Liver (tissue), 9 donors: Measurements from ENCODE around the gene FOXK2. TPM values are rescaled to one million over a fixed set of nuclear protein-coding genes. Genes with fewer than 3 reads are reported as not detected.

Experiments used
- DNase-seq: peaks from one replicate; pipeline ENCODE4 v3.0.0-alpha.2; 2017; ENCODE audit warnings: low spot score
- H3K27ac ChIP-seq, 2 donors: one replicate each; pipeline ENCODE4 v1.7.0; 2013; ENCODE audit warnings: inconsistent platforms in 2 of 2, low read length in 2 of 2, control low read depth in 1 of 2, low read depth in 1 of 2, mild to moderate bottlenecking in 1 of 2
- H3K27me3 ChIP-seq, 4 donors: one replicate each; pipeline versions ENCODE4 v1.6.1 to v1.7.0; 2013; ENCODE audit warnings: low read length in 3 of 4, inconsistent platforms in 1 of 4, mild to moderate bottlenecking in 1 of 4, moderate library complexity in 1 of 4; ENCODE audit not compliant: control insufficient read depth in 4 of 4, insufficient read depth in 4 of 4
- H3K36me3 ChIP-seq, 4 donors: one replicate each; pipeline versions ENCODE4 v1.6.1 to v1.7.0; 2013; ENCODE audit warnings: low read length in 3 of 4, mild to moderate bottlenecking in 3 of 4, low read depth in 1 of 4, moderate library complexity in 1 of 4; ENCODE audit not compliant: control insufficient read depth in 4 of 4, insufficient read depth in 3 of 4
- H3K4me1 ChIP-seq, 4 donors: one replicate each; pipeline versions ENCODE4 v1.6.1 to v1.7.0; 2013; ENCODE audit warnings: low read length in 3 of 4, mild to moderate bottlenecking in 3 of 4, moderate library complexity in 1 of 4; ENCODE audit not compliant: control insufficient read depth in 4 of 4, insufficient read depth in 4 of 4
- H3K4me3 ChIP-seq, 3 donors: one replicate each; pipeline versions ENCODE4 v1.6.1 to v1.7.0; 2013; ENCODE audit warnings: low read length in 3 of 3, control low read depth in 1 of 3, low read depth in 1 of 3, mild to moderate bottlenecking in 1 of 3
- H3K9ac ChIP-seq, 2 donors: one replicate each; pipeline ENCODE4 v1.7.0; 2013; ENCODE audit warnings: low read length in 2 of 2, mild to moderate bottlenecking in 2 of 2, moderate library complexity in 2 of 2, control low read depth in 1 of 2, low read depth in 1 of 2
- H3K9me3 ChIP-seq, 4 donors: one replicate each; pipeline versions ENCODE4 v1.6.1 to v1.7.0; 2013; ENCODE audit warnings: low read length in 3 of 4; ENCODE audit not compliant: control insufficient read depth in 4 of 4
- ATF3 ChIP-seq: IDR thresholded peaks from 2 replicates; pipeline ENCODE4 v1.6.1; 2016; ENCODE audit warnings: antibody characterized with exemption
- CTCF ChIP-seq: fragments of 150-350 bp; IDR thresholded peaks from 2 replicates; pipeline ENCODE4 v1.5.1; 2017; ENCODE audit warnings: improper control_type of control experiment, low read depth, low read length; ENCODE audit not compliant: missing input control
- EGR1 ChIP-seq, 2 donors: IDR thresholded peaks; 2 replicates each; pipeline ENCODE4 v1.6.1; 2016 to 2018; ENCODE audit warnings: antibody characterized with exemption in 2 of 2, low read depth in 2 of 2
- FOXA1 ChIP-seq: IDR thresholded peaks from 2 replicates; pipeline ENCODE4 v1.6.1; 2016; ENCODE audit warnings: antibody characterized with exemption
- FOXA2 ChIP-seq: IDR thresholded peaks from 2 replicates; pipeline ENCODE4 v1.6.1; 2016; ENCODE audit warnings: antibody characterized with exemption
- GABPA ChIP-seq, 2 donors: IDR thresholded peaks in 1 of 2; conservative IDR thresholded peaks in 1 of 2; 2 replicates each; pipeline ENCODE4 v1.6.1; 2016; ENCODE audit warnings: antibody characterized with exemption in 2 of 2, mild to moderate bottlenecking in 1 of 2, moderate library complexity in 1 of 2
- HNF4A ChIP-seq, 2 donors: conservative IDR thresholded peaks; 2 replicates each; pipeline ENCODE4 v1.6.1; 2016; ENCODE audit warnings: antibody characterized with exemption in 2 of 2, mild to moderate bottlenecking in 2 of 2
- HNF4G ChIP-seq: IDR thresholded peaks from 2 replicates; pipeline ENCODE4 v1.6.1; 2016; ENCODE audit warnings: antibody characterized with exemption
- JUND ChIP-seq, 2 donors: IDR thresholded peaks; 2 replicates each; pipeline ENCODE4 v1.6.1; 2016; ENCODE audit warnings: antibody characterized with exemption in 2 of 2
- MAX ChIP-seq: IDR thresholded peaks from 2 replicates; pipeline ENCODE4 v1.6.1; 2016; ENCODE audit warnings: antibody characterized with exemption
- NR2F2 ChIP-seq: IDR thresholded peaks from 2 replicates; pipeline ENCODE4 v1.6.1; 2016; ENCODE audit warnings: antibody characterized with exemption
- RAD21 ChIP-seq, 2 donors: IDR thresholded peaks; 2 replicates each; pipeline ENCODE4 v1.6.1; 2016; ENCODE audit warnings: antibody characterized with exemption in 2 of 2, mild to moderate bottlenecking in 2 of 2
- REST ChIP-seq: IDR thresholded peaks from 2 replicates; pipeline ENCODE4 v1.6.1; 2016; ENCODE audit warnings: antibody characterized with exemption, mild to moderate bottlenecking
- RXRA ChIP-seq, 2 donors: IDR thresholded peaks; 2 replicates each; pipeline ENCODE4 v1.6.1; 2017 to 2018; ENCODE audit warnings: antibody characterized with exemption in 2 of 2, mild to moderate bottlenecking in 1 of 2
- SP1 ChIP-seq: IDR thresholded peaks from 2 replicates; pipeline ENCODE4 v1.6.1; 2018; ENCODE audit warnings: antibody characterized with exemption, mild to moderate bottlenecking
- TAF1 ChIP-seq: conservative IDR thresholded peaks from 2 replicates; pipeline ENCODE4 v1.6.1; 2016; ENCODE audit warnings: antibody characterized with exemption, mild to moderate bottlenecking
- YY1 ChIP-seq: IDR thresholded peaks from 2 replicates; pipeline ENCODE4 v1.6.1; 2016; ENCODE audit warnings: antibody characterized with exemption, mild to moderate bottlenecking
- ZBTB33 ChIP-seq: IDR thresholded peaks from 2 replicates; pipeline ENCODE4 v1.6.1; 2016; ENCODE audit warnings: antibody characterized with exemption
- WGBS: extraction: QIAGEN DNeasy Blood & Tissue Kit; methylation state at CpG from one replicate; pipeline ENCODE4 v1.1.7; 2013; 5-methylcytosine and 5-hydroxymethylcytosine counted together
- polyA plus RNA-seq, 2 donors: library from polyadenylated mRNA; stranded (reverse) in 1 of 2; unstranded in 1 of 2; fragments of 200-250 nt in 1 of 2; fragments of >200 nt in 1 of 2; fragmentation: Nextera tagmentation in 1 of 2; extraction: Ambion mirVana in 1 of 2; gene quantifications; one replicate each; pipeline versions ENCODE4 v1.2.1 to v1.2.3, GENCODE V29; 2013 to 2015
- total RNA-seq, 2 donors: library from RNA; depleted of rRNA; stranded (reverse); fragments of >200 nt; gene quantifications; one replicate each; pipeline ENCODE4 v1.2.3, GENCODE V29; 2014
- donor health status: healthy.
- donor health status: healthy.
- donor health status: healthy.
- donor health status: healthy.
- donor health status: healthy.

Gene FOXK2
- total and polyA plus RNA-seq, 4 donors, result 3.1 to 16.2 (median 10.8) TPM

- Histone ChIP-seq H3K36me3 (peaks cover 9 to 50% (median 17%) of the 10 kb centered on the region in 4 donors), H3K9ac (no peak overlapping the region), H3K27ac (no peak overlapping the region), H3K27me3 (no peaks in the 10 kb centered on the region), H3K4me3 (no peak overlapping the region), H3K9me3 (no peaks in the 10 kb centered on the region), H3K4me1 (no peaks in the 10 kb centered on the region)
- DNase-seq, result no peak
- WGBS, result 93% methylated on average over 8 of the region's 8 CpGs
- TF ChIP-seq RXRA (IDR thresholded peaks at IDR 0.05) (no peak), TAF1 (no peak), FOXA1 (no peak), RAD21 (IDR thresholded peaks at IDR 0.05) (no peak), JUND (IDR thresholded peaks at IDR 0.05) (no peak), FOXA2 (no peak), CTCF (no peak), NR2F2 (no peak), MAX (no peak), SP1 (no peak), YY1 (no peak), HNF4G (no peak), GABPA (IDR thresholded peaks at IDR 0.05 in 1 of 2, conservative IDR thresholded peaks at IDR 0.05 in 1 of 2) (no peak), ZBTB33 (no peak), REST (no peak), ATF3 (no peak), HNF4A (conservative IDR thresholded peaks at IDR 0.05) (no peak)
Observed at GRCh38 chr17:82475458-82475857, 44.1 kb upstream of the FOXK2 start.

GRCh38 chr17:82477934-82478333 is 41.6 kb upstream of the FOXK2 start:
- DNase-seq, result no peak
- Histone ChIP-seq H3K9me3 (no peaks in the 10 kb centered on the region), H3K9ac (no peak overlapping the region), H3K36me3 (peaks cover 9 to 52% (median 18%) of the 10 kb centered on the region in 4 donors), H3K27ac (no peak overlapping the region), H3K4me3 (no peak overlapping the region), H3K4me1 (peaks cover 0 to 4% (median 0%) of the 10 kb centered on the region in 4 donors), H3K27me3 (no peaks in the 10 kb centered on the region)
- TF ChIP-seq SP1, result no peak
- no peak for TF ChIP-seq MAX
- no peak for TF ChIP-seq HNF4A (conservative IDR thresholded peaks at IDR 0.05)
- TF ChIP-seq ATF3, result no peak
- no peak for TF ChIP-seq JUND (IDR thresholded peaks at IDR 0.05)
- TF ChIP-seq HNF4G, result no peak
- no peak for TF ChIP-seq EGR1 (IDR thresholded peaks at IDR 0.05; ENCODE audit: low read depth in 2 of 2)
- no peak for TF ChIP-seq RXRA (IDR thresholded peaks at IDR 0.05)
- TF ChIP-seq YY1, result no peak
- TF ChIP-seq TAF1, result no peak
- TF ChIP-seq FOXA1, result no peak
- no peak for TF ChIP-seq REST
- WGBS, result 95% methylated on average over 8 of the region's 8 CpGs
